HG02938 (cell line): ENCODE measurements around the gene CAMKK1.

Experiments used
- ATAC-seq: cut with Tn5 transposase; IDR thresholded peaks from one replicate; pipeline ENCODE4 v1.9.1; 2021; ENCODE audit warnings: mild to moderate bottlenecking, moderate library complexity; ENCODE audit not compliant: unreplicated experiment

CAMKK1 gene

GRCh38 chr17:3893003-3893719 is at the start of gene CAMKK1:
CAMKK1 (minus strand) TSS chr17:3893053; CDS start chr17:3885687, 7,366 bp downstream.
- peak; percentile 82 for ATAC-seq

DNA sequence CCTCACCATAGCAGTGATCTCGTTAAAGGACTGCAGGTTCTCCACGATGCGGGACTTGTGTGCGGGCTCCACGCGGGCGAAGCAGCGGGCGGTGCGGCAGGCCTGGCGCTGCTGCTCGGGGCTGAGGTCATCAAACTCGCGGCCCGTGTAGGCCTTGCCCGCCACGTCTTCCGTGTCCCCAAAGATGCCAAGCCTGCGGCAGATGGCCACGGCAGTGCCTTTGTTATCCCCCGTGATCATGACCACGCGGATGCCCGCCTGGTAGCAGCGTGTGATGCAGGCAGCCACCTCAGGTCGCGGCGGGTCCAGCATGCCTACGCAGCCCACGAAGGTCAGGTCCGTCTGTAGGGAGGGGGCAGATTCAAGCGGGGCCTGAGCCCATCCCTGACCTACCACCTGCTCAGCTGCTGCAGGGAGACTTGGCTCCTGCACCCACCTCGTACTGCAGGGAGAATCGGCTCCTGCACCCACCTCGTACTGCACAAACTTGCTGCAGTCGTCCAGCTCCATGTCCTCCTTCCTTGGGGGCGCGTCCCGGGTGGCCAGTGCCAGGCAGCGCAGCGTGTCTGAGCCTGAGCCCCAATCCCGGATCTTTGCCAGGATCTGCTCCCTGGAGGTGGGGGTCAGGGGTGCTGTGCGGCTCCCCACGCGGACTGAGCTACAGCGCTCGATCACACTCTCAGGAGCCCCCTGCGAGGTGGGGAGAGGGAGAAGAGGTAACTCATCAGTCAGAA is 48.3 kb upstream of the CAMKK1 start:
- ATAC-seq: no peak

DNA sequence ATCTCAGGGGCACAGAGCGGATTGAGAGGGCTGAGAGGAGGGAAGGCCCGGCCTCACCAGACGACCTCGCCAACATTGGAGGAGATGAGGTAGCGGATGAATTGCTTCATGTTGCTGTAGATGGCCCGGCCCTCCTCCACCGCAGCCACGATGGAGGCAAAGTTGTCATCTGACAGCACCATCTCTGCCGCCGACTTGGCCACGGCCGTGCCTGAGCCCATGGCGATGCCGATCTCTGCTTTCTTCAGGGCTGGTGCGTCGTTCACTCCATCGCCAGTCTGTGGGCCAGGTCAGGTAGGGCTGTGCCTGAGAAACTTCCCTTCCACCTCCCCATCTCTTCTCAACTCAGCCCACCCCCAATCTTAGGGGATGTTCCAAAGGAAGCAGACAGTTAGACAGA is 44.5 kb upstream of the CAMKK1 start:
- no peak for ATAC-seq

- ATAC-seq: no peak
Measured at GRCh38 chr17:3935825-3936355, 43.0 kb upstream of the CAMKK1 start.

DNA sequence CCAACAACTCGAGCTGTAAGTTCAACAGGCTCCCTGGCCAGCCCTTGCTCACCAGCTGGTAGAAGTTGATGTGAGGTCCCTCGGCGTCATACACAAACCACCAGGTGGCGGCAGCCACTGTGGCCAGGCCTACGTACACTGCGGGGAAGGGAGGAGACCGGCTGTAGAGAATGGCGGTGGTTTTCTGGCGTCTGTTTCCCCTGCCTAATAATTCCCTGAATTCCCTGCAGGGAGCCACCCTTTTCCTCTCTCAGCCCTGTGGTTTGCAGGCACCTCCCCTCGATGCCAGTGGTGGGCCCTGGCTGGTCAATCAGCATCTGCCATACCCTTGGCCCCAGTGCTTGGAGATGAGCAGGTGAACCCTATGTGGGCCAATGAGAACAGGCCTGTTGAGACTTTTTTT is 42.3 kb upstream of the CAMKK1 start:
- no peak for ATAC-seq

DNA sequence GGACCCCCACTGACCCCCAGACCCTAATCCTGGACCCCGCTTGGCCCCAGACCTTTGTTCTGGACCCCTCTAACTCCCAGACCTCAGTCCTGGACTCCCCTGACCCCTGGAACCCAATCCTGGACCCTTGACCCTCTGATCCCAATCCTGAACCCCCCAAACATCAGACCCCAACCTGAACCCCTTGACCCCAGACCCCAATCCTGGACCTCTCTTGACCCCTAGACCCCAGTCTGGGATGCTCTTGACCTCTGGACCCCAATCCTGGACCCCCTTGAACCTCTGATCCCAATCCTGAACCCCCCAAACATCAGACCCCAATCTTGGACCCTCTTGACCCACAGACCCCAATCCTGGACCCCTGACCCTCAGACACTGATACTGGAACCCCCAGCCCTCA is 36.9 kb upstream of the CAMKK1 start:
- no peak for ATAC-seq

- ATAC-seq: no peak
Measured at GRCh38 chr17:3929181-3929580, 36.3 kb upstream of the CAMKK1 start.

DNA sequence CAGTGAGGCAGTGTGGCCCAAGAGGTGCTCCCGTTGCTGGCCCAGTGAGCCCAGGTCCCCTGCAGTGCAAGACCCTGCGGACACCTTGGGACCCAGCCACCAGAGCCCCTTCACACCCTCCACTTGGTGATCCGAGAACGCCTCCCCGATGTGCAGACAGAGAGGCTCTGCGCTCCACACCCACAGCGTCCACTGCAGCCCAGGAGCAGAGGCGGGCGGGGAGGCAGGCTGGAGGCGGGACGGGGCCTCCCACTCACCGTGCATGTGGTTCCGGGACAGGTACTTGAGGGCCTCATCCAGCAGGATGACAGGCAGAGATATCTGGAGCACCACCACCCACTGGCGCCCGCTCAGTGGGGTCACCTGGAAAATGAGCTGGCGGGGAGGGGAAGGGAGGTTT is 35.6 kb upstream of the CAMKK1 start:
- no peak for ATAC-seq

GRCh38 chr17:3927628-3928340 is 34.9 kb upstream of the CAMKK1 start:
- no peak for ATAC-seq

- ATAC-seq: no peak
Measured at GRCh38 chr17:3926860-3927627, 34.2 kb upstream of the CAMKK1 start.

DNA sequence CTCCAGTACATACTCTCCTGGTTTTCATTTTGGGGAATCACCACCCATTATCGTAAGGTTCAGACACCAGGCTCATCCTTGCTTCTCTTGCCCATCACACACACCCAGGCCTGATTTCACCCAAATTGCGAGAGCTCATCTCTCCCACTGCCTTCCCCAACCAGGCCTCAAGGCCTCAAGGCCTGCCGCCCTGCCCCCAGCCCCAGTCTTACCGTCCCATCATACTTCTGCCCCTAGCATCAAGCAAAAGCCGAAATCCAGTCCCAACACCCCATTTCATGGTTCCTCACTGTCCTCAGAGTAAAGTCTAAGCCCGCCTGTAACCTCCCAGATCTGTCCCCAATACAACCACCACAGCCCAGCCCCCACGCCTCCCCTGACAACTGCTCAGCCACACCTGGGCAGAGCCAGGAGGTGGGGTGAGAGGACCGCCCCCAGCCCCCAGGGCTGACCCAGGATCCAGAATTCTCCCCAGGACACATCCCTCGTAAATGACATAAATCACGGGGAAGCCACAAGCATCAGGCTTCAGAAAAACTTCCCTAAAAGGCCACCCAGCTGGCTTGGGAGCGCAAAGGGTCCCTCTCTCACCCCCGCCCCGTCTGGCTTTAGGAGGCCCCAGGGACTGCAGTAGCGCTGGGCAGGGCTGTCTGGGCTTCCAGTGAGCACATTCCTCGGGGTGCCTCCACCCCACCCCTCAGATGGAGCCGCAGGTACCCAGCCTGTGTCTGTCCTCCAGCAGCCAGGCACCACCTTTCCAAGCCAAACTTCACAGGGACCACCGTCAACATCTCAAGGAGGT is 33.0 kb upstream of the CAMKK1 start:
- ATAC-seq: no peak

GRCh38 chr17:3924512-3925350 is 31.9 kb upstream of the CAMKK1 start:
- no peak for ATAC-seq

- ATAC-seq: no peak
Measured at GRCh38 chr17:3923466-3924190, 30.8 kb upstream of the CAMKK1 start.

- no peak for ATAC-seq
Measured at GRCh38 chr17:3922765-3923164, 29.9 kb upstream of the CAMKK1 start.

GRCh38 chr17:3921502-3922319 is 28.9 kb upstream of the CAMKK1 start:
- no peak for ATAC-seq

GRCh38 chr17:3921006-3921405 is 28.2 kb upstream of the CAMKK1 start:
- no peak for ATAC-seq

GRCh38 chr17:3919123-3919624 is 26.3 kb upstream of the CAMKK1 start:
- no peak for ATAC-seq
